ENCODE data around the gene POU3F2.

Gene POU3F2

GRCh38 chr6:98834060-98835031 is at the start of gene POU3F2:
TSS of gene POU3F2 (plus strand) at chr6:98834574. CDS start at chr6:98834874, 300 bp downstream.
- peak; percentile 99 for DNase-seq

- peak; percentile 97 for DNase-seq
These were observed 46.9 kb upstream of the POU3F2 start for GRCh38 chr6:98787435-98787834.

GRCh38 chr6:98787961-98788360 is 46.4 kb upstream of the POU3F2 start:
- peak; percentile 80 for DNase-seq

- DNase-seq: no peak
These were observed 40.0 kb upstream of the POU3F2 start for GRCh38 chr6:98794307-98794842.

- DNase-seq: no peak
These were observed 37.0 kb upstream of the POU3F2 start for GRCh38 chr6:98797217-98797994.

- DNase-seq: no peak
These were observed 33.5 kb upstream of the POU3F2 start for GRCh38 chr6:98800866-98801265.

- no peak for DNase-seq
These were observed 25.7 kb upstream of the POU3F2 start for GRCh38 chr6:98808541-98809210.

- DNase-seq: no peak
These were observed 22.2 kb upstream of the POU3F2 start for GRCh38 chr6:98812220-98812619.

GRCh38 chr6:98816799-98817198 is 17.6 kb upstream of the POU3F2 start:
- DNase-seq: no peak

GRCh38 chr6:98821756-98822405 is 12.5 kb upstream of the POU3F2 start:
- no peak for DNase-seq

- no peak for DNase-seq
These were observed 10.8 kb upstream of the POU3F2 start for GRCh38 chr6:98823428-98824161.

- no peak for DNase-seq
These were observed 10.0 kb upstream of the POU3F2 start for GRCh38 chr6:98824162-98824901.

- no peak for DNase-seq
These were observed 9.3 kb upstream of the POU3F2 start for GRCh38 chr6:98824902-98825599.

GRCh38 chr6:98825600-98826230 is 8.7 kb upstream of the POU3F2 start:
- DNase-seq: no peak

GRCh38 chr6:98827295-98828159 is 6.8 kb upstream of the POU3F2 start:
- DNase-seq: no peak

GRCh38 chr6:98828211-98828788 is 6.1 kb upstream of the POU3F2 start:
- no peak for DNase-seq

- DNase-seq: peak; percentile 75
These were observed 5.4 kb upstream of the POU3F2 start for GRCh38 chr6:98828941-98829411.

- no peak for DNase-seq
These were observed 4.2 kb upstream of the POU3F2 start for GRCh38 chr6:98830146-98830545.

All from NCI-H1105 (cell line).